Spleen (tissue), 7 donors: Measurements from ENCODE around the gene MORN2.

Source experiments
- CTCF ChIP-seq, 11 experiments: fragments of 200-600 bp in 7 of 11; fragments of 450-650 bp in 4 of 11; sonication (generic) in 4 of 11; IDR thresholded peaks in 8 of 11; conservative IDR thresholded peaks in 3 of 11; 1 replicate in 7 of 11; 2 replicates in 4 of 11; pipeline versions ENCODE4 v1.4.0 to v1.8.0; 2016 to 2021; ENCODE audit warnings: antibody characterized with exemption in 11 of 11, inconsistent platforms in 4 of 11, mild to moderate bottlenecking in 1 of 11
- POLR2A ChIP-seq, 3 donors: fragments of 450-650 bp; IDR thresholded peaks; one replicate each; pipeline ENCODE4 v1.5.1; 2017; ENCODE audit warnings: antibody characterized with exemption in 3 of 3, mild to moderate bottlenecking in 1 of 3
- donor health status: DM: no; HTN: no; CAD: no; lungs with moderate emphysema.
- donor health status: DM: no; HTN: no; CAD: no.
- donor health status: DM: no; HTN: no; CAD: no.

GRCh38 chr2:38835990-38836389 is 39.8 kb upstream of the MORN2 start:
- no peak for TF ChIP-seq CTCF (IDR thresholded peaks at IDR 0.05 in 8 of 11, conservative IDR thresholded peaks at IDR 0.05 in 3 of 11)
- no peak for TF ChIP-seq POLR2A (IDR thresholded peaks at IDR 0.05)
